ENCODE measurements around the gene TMEM129.
A peak's percentile ranks its signal among the peaks of the same experiment; 100 is the strongest.
"Not testable (repeated sequence)": the region's sequence is repeated elsewhere in the genome, so short reads cannot be mapped to it uniquely, and the experiment has no call there.

Gene TMEM129

GRCh38 chr4:1705732-1706131 is 15.4 kb downstream of the TMEM129 start:
- Mint-ChIP-seq H3K27me3 (no peaks in the 10 kb centered on the region), H3K36me3 (ENCODE audit: insufficient read depth) (peaks cover 56% of the 10 kb centered on the region), H3K4me3 (no peak overlapping the region), H3K27ac (no peak overlapping the region), H3K9me3 (no peaks in the 10 kb centered on the region), H3K4me1 (ENCODE audit: low read depth in 2 of 2) (peaks cover 22 to 48% of the 10 kb centered on the region in 2 donors)
- DNase-seq (no peak), ATAC-seq (replicated peaks) (no peak)

- peaks cover 7 to 29% of the 10 kb centered on the region in 2 donors for H3K4me1 Mint-ChIP-seq (ENCODE audit: low read depth in 2 of 2)
- DNase-seq (no peak), ATAC-seq (replicated peaks) (no peak)
- H3K27ac Mint-ChIP-seq: peak overlapping the region in 1 of 2 donors; percentile 38
- H3K27me3 Mint-ChIP-seq: no peaks in the 10 kb centered on the region
- H3K36me3 Mint-ChIP-seq (ENCODE audit: insufficient read depth): peaks cover 63% of the 10 kb centered on the region
- H3K9me3 Mint-ChIP-seq: no peaks in the 10 kb centered on the region
- H3K4me3 Mint-ChIP-seq: no peak overlapping the region
Observed at GRCh38 chr4:1703867-1704266, 17.3 kb downstream of the TMEM129 start.

- H3K27me3 Mint-ChIP-seq; H3K4me3 Mint-ChIP-seq; DNase-seq; ATAC-seq (replicated peaks); H3K27ac Mint-ChIP-seq; H3K9me3 Mint-ChIP-seq: not testable (repeated sequence)
- peaks cover 2 to 17% of the 10 kb centered on the region in 2 donors for H3K4me1 Mint-ChIP-seq (ENCODE audit: low read depth in 2 of 2)
- peaks cover 79% of the 10 kb centered on the region for H3K36me3 Mint-ChIP-seq (ENCODE audit: insufficient read depth)
Observed at GRCh38 chr4:1701671-1702070, 19.5 kb downstream of the TMEM129 start.

GRCh38 chr4:1695913-1696312 is 25.2 kb downstream of the TMEM129 start:
- Mint-ChIP-seq H3K4me1 (ENCODE audit: low read depth in 2 of 2) (peaks cover 2 to 4% of the 10 kb centered on the region in 2 donors), H3K4me3 (no peak overlapping the region), H3K36me3 (ENCODE audit: insufficient read depth) (peaks cover 96% of the 10 kb centered on the region), H3K9me3 (no peaks in the 10 kb centered on the region), H3K27ac (peak overlapping the region in 1 of 2 donors; percentile 44), H3K27me3 (no peaks in the 10 kb centered on the region)
- DNase-seq: no peak
- ATAC-seq (replicated peaks): no peak

DNA sequence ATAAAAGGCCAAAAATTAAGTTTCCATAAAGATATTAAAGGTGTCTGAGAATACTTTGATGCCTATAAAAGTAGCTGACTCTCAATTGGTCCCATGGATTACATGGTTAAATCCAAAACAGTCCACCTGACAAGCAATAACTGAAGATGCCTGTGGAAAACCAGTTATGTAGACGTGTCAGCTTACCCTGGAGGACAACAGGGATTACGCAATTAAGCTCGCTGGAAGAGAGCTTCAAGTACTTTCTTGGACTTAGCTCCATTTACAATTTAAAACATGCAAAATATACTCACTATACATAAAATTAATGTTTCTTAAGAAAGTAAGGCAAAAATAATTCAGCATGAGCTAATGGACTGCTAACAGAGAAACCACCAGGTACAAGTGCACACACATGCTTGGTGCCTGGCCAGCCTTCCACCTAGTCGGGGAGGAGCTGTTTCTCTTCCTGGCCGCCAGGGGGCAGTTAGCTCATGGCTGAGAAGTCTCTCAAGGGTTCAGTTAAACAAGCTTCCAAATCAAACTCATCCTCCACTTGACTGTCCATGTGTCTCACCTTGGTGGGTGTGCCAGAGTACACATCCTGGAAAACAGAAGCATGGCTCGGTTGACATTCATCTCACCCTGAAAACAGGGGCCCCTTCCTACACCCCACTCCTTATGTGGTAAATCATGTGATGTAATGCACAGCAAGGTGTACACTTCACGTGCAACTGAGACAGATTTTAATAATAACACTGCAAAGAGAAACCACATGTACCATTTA is 27.8 kb downstream of the TMEM129 start:
- Mint-ChIP-seq H3K4me3 (no peak overlapping the region), H3K27me3 (no peaks in the 10 kb centered on the region), H3K27ac (peak overlapping the region in 1 of 2 donors; percentile 65), H3K9me3 (no peaks in the 10 kb centered on the region), H3K36me3 (ENCODE audit: insufficient read depth) (peaks cover 76% of the 10 kb centered on the region), H3K4me1 (ENCODE audit: low read depth in 2 of 2) (peaks cover 2 to 4% of the 10 kb centered on the region in 2 donors)
- peak; percentile 97 for ATAC-seq (replicated peaks)
- peak; percentile 74 to 76 (median 76) for DNase-seq

DNA sequence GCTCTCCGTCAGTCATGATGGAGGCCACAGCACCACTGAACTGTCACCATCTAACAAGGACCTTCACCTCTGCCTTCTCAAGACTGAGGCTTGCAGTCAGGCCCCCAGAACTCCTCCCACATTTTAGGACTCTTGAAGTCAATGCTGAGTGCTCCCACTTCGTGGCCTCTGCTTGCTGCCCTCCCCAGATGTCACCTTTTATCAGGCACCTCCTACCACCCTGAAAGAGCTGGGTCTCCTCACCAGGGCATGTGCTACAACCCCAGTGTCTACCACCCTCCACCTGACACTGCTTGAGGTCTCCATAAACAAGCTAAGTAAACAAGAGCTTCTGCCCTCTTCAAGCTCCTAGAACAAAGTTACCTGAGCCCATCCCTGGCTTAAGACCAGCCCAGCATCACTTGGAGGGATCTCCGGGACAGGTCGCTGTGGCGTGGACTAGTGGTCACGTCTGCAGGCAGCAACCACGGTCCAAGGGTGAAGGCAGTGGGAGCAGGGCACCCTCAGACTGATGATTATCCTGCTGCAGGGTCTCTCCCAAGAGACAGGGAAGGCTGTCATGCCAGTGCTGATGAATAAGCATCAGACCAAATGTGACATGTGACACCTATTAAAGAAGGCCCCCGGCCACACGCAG is 29.3 kb downstream of the TMEM129 start:
- no peak for DNase-seq
- Mint-ChIP-seq H3K4me3 (no peak overlapping the region), H3K9me3 (no peaks in the 10 kb centered on the region), H3K27ac (no peak overlapping the region), H3K36me3 (ENCODE audit: insufficient read depth) (peaks cover 62% of the 10 kb centered on the region), H3K27me3 (no peaks in the 10 kb centered on the region), H3K4me1 (ENCODE audit: low read depth in 2 of 2) (peaks cover 2 to 4% of the 10 kb centered on the region in 2 donors)
- ATAC-seq (replicated peaks): no peak

- Mint-ChIP-seq H3K27me3 (no peaks in the 10 kb centered on the region), H3K36me3 (ENCODE audit: insufficient read depth) (peaks cover 54% of the 10 kb centered on the region), H3K9me3 (no peaks in the 10 kb centered on the region)
Observed at GRCh38 chr4:1690698-1691097, 30.4 kb downstream of the TMEM129 start.

DNA sequence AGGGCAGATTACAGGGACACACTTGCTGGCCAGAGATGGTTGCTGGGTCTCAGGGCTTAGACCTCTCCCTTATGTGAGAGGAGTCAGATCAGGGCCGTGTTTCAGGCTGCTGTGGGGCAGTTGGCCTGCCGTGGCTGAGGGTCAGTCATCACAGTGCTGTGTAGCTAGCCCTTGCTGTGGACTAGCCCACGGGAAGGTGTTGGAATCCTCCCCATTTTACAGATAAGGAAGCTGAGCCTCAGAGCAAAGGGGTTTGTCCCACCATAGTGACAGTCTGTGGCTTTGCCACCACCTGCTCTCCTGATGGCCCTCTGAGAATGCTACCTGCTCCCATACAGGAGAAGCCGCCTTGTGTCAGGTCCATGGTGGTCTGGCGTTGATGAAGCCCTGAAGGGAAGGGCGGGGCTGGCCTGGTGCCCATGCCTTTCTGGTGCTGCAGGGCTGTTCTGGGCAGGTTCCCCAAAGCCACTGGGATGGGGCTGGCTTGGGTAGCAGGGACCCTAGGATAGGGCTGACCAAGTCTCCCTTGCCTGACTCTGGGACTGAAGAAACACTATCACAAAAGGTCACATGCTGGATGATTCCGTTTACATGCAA is 34.6 kb downstream of the TMEM129 start:
- no peak for ATAC-seq (replicated peaks)
- Mint-ChIP-seq H3K27ac (no peak overlapping the region), H3K9me3 (no peaks in the 10 kb centered on the region), H3K4me3 (peak overlapping the region in 1 of 2 donors; percentile 13), H3K36me3 (ENCODE audit: insufficient read depth) (peaks cover 16% of the 10 kb centered on the region), H3K27me3 (no peaks in the 10 kb centered on the region), H3K4me1 (ENCODE audit: low read depth in 2 of 2) (peaks cover 5 to 7% of the 10 kb centered on the region in 2 donors)
- DNase-seq: no peak

More at GRCh38 chr4:1690698-1691097, 30.4 kb downstream of the TMEM129 start:
- Mint-ChIP-seq H3K27ac (no peak overlapping the region), H3K4me1 (ENCODE audit: low read depth in 2 of 2) (peaks cover 2 to 4% of the 10 kb centered on the region in 2 donors), H3K4me3 (no peak overlapping the region)
- no peak for ATAC-seq (replicated peaks)
- no peak for DNase-seq

- ATAC-seq (replicated peaks): no peak
- Mint-ChIP-seq H3K27ac (no peak overlapping the region), H3K36me3 (ENCODE audit: insufficient read depth) (peaks cover 6% of the 10 kb centered on the region), H3K4me3 (no peak overlapping the region), H3K4me1 (ENCODE audit: low read depth in 2 of 2) (peaks cover 5 to 7% of the 10 kb centered on the region in 2 donors), H3K9me3 (no peaks in the 10 kb centered on the region), H3K27me3 (no peaks in the 10 kb centered on the region)
- no peak for DNase-seq
Observed at GRCh38 chr4:1685235-1686150, 35.6 kb downstream of the TMEM129 start.

DNA sequence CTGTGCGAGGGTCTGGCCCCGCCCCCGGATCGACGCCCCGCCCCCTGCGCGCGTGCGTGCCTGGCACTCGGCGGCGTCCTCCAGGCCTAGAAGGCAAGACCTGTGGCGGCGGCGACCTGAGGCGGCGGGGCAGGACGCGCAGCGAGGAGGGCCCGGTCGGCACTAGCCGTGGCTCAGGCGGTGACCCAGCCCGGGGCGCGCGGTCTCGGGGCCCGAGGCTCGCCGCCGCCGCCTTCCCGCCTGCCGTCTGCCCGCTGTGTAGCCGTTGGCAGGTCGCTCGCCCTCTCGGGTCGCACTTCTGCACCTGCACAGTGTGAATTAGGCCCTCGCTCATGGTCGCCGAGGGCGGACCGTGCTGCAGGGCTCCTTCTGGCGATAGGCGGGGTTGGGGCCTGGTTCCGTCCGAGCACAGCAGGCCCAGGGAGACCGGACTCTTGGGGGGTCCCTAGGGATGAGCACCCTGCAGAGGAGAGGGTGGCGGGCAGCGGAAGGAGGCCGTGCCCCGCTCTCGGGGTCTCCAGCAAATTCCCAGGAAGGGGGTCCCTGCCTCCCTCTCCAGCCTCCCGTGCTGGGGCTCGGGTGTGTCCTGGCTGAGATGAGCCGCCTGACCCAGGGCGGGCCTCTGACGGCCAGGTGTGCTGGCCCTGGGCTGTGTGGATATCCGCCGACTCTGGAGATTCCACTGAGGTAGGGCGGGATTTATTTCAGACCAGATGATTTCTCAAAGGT is 36.5 kb downstream of the TMEM129 start:
- Mint-ChIP-seq H3K27me3 (no peaks in the 10 kb centered on the region), H3K4me1 (ENCODE audit: low read depth in 2 of 2) (peaks cover 5 to 7% of the 10 kb centered on the region in 2 donors), H3K27ac (no peak overlapping the region), H3K36me3 (ENCODE audit: insufficient read depth) (peaks cover 3% of the 10 kb centered on the region), H3K9me3 (no peaks in the 10 kb centered on the region), H3K4me3 (peak overlapping the region; percentile 6 to 27)
- DNase-seq: peak in 2 of 3 experiments; percentile 91 to 92
- ATAC-seq (replicated peaks): no peak

DNA sequence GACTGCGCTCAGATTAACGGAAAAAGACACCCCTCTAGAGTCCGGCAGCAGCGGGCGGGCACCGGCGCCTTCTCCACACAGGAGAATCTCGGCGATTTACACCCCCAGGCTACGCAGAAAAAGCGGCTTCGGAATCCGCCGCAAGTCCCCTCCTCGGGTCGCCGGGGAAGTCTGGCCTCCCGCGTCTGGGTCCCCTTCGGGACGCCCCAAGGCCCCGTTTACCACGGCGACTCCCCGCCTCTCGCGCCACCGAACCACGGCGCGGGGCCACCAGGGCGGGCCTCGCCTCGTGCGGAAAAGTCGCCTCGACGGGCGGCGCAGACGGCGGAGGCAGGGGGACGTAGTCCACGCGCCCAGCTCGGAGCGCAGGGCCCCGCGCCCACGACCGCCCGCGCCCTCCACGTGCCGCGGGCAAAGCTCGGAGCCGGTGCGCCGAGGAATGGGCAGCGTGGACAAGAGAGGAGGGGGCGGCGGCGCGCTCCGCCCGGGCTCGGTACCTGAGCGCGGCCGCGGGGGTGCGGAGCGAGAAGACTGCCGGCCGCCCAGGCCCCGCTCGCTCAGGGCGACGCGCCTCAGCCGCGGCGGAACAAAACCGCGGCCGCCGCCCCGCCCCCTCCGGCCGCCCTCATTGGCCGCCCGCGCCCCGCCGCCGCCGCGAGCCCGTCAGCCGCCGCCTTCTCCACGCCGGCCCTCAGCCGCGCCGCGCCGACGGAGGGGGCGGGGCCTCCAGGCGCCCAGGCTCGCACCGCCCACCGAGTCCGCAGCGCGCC is 37.2 kb downstream of the TMEM129 start, which contains the start of gene FAM53A:
TSS of gene FAM53A (minus strand) at position 578 of the 770 bp plus-strand sequence. CDS start 15,572 bp downstream, outside the sequence.
- peaks cover 3% of the 10 kb centered on the region for H3K36me3 Mint-ChIP-seq (ENCODE audit: insufficient read depth)
- H3K4me3 Mint-ChIP-seq: peak within 1 kb of the TSS; percentile 80 to 85
- DNase-seq (peak; percentile 13 to 93 (median 33)), ATAC-seq (replicated peaks) (peak; percentile 90)
- H3K9me3 Mint-ChIP-seq: no peaks in the 10 kb centered on the region
- H3K27ac Mint-ChIP-seq: peak within 1 kb of the TSS; percentile 75 to 84
- no peaks in the 10 kb centered on the region for H3K27me3 Mint-ChIP-seq
- peaks cover 5 to 7% of the 10 kb centered on the region in 2 donors for H3K4me1 Mint-ChIP-seq (ENCODE audit: low read depth in 2 of 2)

- ATAC-seq (replicated peaks) (no peak), DNase-seq (no peak)
- Mint-ChIP-seq H3K4me3 (peak overlapping the region; percentile 80 to 85), H3K27me3 (no peaks in the 10 kb centered on the region), H3K4me1 (ENCODE audit: low read depth in 2 of 2) (peaks cover 5 to 7% of the 10 kb centered on the region in 2 donors), H3K9me3 (no peaks in the 10 kb centered on the region), H3K36me3 (ENCODE audit: insufficient read depth) (peaks cover 3% of the 10 kb centered on the region), H3K27ac (peak overlapping the region; percentile 75 to 84)
Observed at GRCh38 chr4:1683261-1683735, 37.8 kb downstream of the TMEM129 start.
